SK-N-SH treated with all-trans-retinoic acid at 6 μM for 48 hours (cell line): Measurements from ENCODE around the gene ACP1.

Experiments
- ARNTL ChIP-seq: fragments of 450-650 bp; formaldehyde crosslinking; IDR thresholded peaks from 2 replicates; pipeline ENCODE4 v1.5.0; 2020; ENCODE audit warnings: low read depth, mild to moderate bottlenecking, moderate library complexity, borderline replicate concordance
- CSRNP3 ChIP-seq: fragments of 250-450 bp; sonication (Bioruptor Pico); IDR thresholded peaks from 2 replicates; pipeline ENCODE4 v1.5.1; 2021; ENCODE audit warnings: mild to moderate bottlenecking, moderate library complexity
- ISL1 ChIP-seq: fragments of 250-450 bp; sonication (Bioruptor Pico); IDR thresholded peaks from 2 replicates; pipeline ENCODE4 v2.1.2; 2022; ENCODE audit warnings: mild to moderate bottlenecking, moderate library complexity
- OSR1 ChIP-seq: fragments of 250-450 bp; sonication (Bioruptor Pico); IDR thresholded peaks from 2 replicates; pipeline ENCODE4 v1.8.0; 2022; ENCODE audit warnings: moderate library complexity, mild to moderate bottlenecking, inconsistent platforms
- RARB ChIP-seq: fragments of 250-450 bp; sonication (Bioruptor Pico); IDR thresholded peaks from 2 replicates; pipeline ENCODE4 v1.8.0; 2021; ENCODE audit warnings: mild to moderate bottlenecking, moderate library complexity
- TSHZ2 ChIP-seq: fragments of 250-450 bp; sonication (Bioruptor Pico); IDR thresholded peaks from 2 replicates; pipeline ENCODE4 v1.5.0; 2020; ENCODE audit warnings: mild to moderate bottlenecking, moderate library complexity
- ZFP30 ChIP-seq: fragments of 450-650 bp; formaldehyde crosslinking; IDR thresholded peaks from 2 replicates; pipeline ENCODE4 v1.5.0; 2022; ENCODE audit warnings: mild to moderate bottlenecking, moderate library complexity
- ZNF70 ChIP-seq: fragments of 450-650 bp; formaldehyde crosslinking; IDR thresholded peaks from 2 replicates; pipeline ENCODE4 v1.5.0; 2020; ENCODE audit warnings: mild to moderate bottlenecking, moderate library complexity

- TF ChIP-seq ARNTL = no peak
- no peak for TF ChIP-seq ZNF70 (CRISPR knock-in tag)
- no peak for TF ChIP-seq ZFP30
- TF ChIP-seq RARB (CRISPR knock-in tag) = no peak
- no peak for TF ChIP-seq OSR1 (CRISPR knock-in tag)
- no peak for TF ChIP-seq TSHZ2
- TF ChIP-seq ISL1 (CRISPR knock-in tag) = no peak
- TF ChIP-seq CSRNP3 = no peak
These were observed 7.3 kb upstream of the ACP1 start for GRCh38 chr2:257429-257828.
